Measurements from ENCODE around the gene PPME1. TPM values are rescaled to one million over a fixed set of nuclear protein-coding genes. Genes with fewer than 3 reads are reported as not detected.
A peak's percentile ranks its signal among the peaks of the same experiment; 100 is the strongest.

The PPME1 gene
- total RNA-seq, 1 experiment from 2014 or later: 99.4 TPM

DNA sequence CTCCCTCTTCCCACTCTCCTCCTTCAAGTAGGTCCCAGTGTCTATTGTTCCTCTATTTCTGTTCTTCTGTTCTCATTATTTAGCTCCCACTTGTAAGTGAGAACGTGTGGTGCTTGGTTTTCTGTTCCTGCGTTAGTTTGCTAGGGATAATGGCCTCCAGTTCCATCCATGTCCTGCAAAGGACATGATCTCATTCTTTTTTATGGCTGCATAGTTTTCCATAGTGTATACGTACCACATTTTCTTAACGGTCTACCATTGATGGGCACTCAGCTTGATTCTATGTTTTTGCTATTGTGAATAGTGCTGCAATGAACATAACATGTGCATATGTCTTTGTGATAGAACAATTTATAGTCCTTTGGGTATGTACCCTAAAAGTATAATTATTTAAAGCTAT, 26.5 kb upstream of the PPME1 start:
- Histone ChIP-seq H3K4me3 (ENCODE audit: low read depth in 2 of 2, low read length in 2 of 2) (no peak overlapping the region), H3K27me3 (ENCODE audit: control insufficient read depth, insufficient read depth, low read length) (no peaks in the 10 kb centered on the region), H3K36me3 (ENCODE audit: control insufficient read depth, insufficient read depth, low read length) (no peaks in the 10 kb centered on the region; the same call in 1 of the 2 replicates), H3K4me1 (ENCODE audit: control insufficient read depth, insufficient read depth, low read length) (peaks cover 51% of the 10 kb centered on the region), H3K27ac (ENCODE audit: low read length) (no peak overlapping the region; the same call in 1 of the 2 replicates), H3K9me3 (ENCODE audit: control insufficient read depth, insufficient read depth, low read depth, low read length) (no peaks in the 10 kb centered on the region)
- in situ Hi-C loops (cut with HindIII; ENCODE audit: low pct_unique_long_range_greater_than_20kb, low sequenced_read_pairs) (no loop called here), intact Hi-C loops (cut with micrococcal nuclease; ENCODE audit: unreplicated experiment) (no loop called here)
- ATAC-seq (no peak), DNase-seq (ENCODE audit: low read depth, low spot score) (no peak)
- POLR2A ChIA-PET: no interaction called here
- CTCF ChIA-PET: no interaction called here
- TF ChIP-seq, protein P1, sequence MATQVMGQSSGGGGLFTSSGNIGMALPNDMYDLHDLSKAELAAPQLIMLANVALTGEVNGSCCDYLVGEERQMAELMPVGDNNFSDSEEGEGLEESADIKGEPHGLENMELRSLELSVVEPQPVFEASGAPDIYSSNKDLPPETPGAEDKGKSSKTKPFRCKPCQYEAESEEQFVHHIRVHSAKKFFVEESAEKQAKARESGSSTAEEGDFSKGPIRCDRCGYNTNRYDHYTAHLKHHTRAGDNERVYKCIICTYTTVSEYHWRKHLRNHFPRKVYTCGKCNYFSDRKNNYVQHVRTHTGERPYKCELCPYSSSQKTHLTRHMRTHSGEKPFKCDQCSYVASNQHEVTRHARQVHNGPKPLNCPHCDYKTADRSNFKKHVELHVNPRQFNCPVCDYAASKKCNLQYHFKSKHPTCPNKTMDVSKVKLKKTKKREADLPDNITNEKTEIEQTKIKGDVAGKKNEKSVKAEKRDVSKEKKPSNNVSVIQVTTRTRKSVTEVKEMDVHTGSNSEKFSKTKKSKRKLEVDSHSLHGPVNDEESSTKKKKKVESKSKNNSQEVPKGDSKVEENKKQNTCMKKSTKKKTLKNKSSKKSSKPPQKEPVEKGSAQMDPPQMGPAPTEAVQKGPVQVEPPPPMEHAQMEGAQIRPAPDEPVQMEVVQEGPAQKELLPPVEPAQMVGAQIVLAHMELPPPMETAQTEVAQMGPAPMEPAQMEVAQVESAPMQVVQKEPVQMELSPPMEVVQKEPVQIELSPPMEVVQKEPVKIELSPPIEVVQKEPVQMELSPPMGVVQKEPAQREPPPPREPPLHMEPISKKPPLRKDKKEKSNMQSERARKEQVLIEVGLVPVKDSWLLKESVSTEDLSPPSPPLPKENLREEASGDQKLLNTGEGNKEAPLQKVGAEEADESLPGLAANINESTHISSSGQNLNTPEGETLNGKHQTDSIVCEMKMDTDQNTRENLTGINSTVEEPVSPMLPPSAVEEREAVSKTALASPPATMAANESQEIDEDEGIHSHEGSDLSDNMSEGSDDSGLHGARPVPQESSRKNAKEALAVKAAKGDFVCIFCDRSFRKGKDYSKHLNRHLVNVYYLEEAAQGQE (IDR thresholded peaks at IDR 0.05; ENCODE audit: insufficient read depth in 1 of 2, low read depth in 2 of 2, low read length in 1 of 2): no peak
- TF ChIP-seq TCF7L2 (IDR thresholded peaks at IDR 0.05; ENCODE audit: low read depth, low read length): no peak
- TF ChIP-seq, protein P2, sequence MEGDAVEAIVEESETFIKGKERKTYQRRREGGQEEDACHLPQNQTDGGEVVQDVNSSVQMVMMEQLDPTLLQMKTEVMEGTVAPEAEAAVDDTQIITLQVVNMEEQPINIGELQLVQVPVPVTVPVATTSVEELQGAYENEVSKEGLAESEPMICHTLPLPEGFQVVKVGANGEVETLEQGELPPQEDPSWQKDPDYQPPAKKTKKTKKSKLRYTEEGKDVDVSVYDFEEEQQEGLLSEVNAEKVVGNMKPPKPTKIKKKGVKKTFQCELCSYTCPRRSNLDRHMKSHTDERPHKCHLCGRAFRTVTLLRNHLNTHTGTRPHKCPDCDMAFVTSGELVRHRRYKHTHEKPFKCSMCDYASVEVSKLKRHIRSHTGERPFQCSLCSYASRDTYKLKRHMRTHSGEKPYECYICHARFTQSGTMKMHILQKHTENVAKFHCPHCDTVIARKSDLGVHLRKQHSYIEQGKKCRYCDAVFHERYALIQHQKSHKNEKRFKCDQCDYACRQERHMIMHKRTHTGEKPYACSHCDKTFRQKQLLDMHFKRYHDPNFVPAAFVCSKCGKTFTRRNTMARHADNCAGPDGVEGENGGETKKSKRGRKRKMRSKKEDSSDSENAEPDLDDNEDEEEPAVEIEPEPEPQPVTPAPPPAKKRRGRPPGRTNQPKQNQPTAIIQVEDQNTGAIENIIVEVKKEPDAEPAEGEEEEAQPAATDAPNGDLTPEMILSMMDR (IDR thresholded peaks at IDR 0.05): no peak
- BruUV-seq (replicated peaks): no TSS peak

DNA sequence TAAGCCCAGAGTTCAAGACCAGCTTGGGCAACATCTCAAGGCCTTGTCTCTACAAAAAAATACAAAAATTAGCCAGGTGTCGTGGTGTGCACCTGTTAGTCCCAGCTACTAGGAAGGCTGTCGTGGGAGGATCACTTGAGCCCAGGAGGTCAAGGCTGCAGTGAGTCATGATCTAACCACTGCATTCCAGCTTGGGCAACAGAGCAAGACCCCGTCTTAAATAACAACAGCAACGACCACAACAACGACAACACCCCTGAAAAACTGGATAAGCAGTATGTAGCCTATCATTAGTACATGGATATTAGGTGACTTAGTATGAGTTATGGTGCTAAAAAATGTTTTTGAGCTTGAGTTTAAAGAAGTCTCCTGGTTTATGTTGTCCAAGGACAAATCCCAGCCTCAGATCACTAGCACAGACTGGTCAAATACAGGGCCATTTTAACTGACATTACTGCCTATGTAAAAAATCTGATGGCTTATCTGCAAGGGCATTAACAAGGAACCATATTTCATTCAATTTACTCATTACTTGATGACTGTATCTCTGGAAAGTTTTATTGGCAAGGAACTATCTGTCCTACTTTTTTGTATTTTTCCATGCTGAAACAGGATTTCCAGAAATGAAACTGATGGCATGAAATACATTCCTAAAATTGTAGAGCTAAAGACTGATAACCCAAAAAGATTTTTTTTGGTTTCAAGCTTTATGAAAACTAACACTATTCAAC, 23.7 kb upstream of the PPME1 start:
- POLR2A ChIA-PET: no interaction called here
- H3K9me3 ChIP-seq (ENCODE audit: control insufficient read depth, insufficient read depth, low read depth, low read length): no peaks in the 10 kb centered on the region
- TF ChIP-seq TCF7L2 (IDR thresholded peaks at IDR 0.05; ENCODE audit: low read depth, low read length) (no peak), SIN3A (IDR thresholded peaks at IDR 0.05; ENCODE audit: borderline replicate concordance, insufficient read depth, low read depth, low read length) (no peak), POLR2AphosphoS5 (IDR thresholded peaks at IDR 0.05; ENCODE audit: low read depth, low read length) (no peak)
- TF ChIP-seq, protein P1 (IDR thresholded peaks at IDR 0.05; ENCODE audit: insufficient read depth in 1 of 2, low read depth in 2 of 2, low read length in 1 of 2): no peak
- TF ChIP-seq, protein P2 (IDR thresholded peaks at IDR 0.05): no peak
- no peaks in the 10 kb centered on the region for H3K27me3 ChIP-seq (ENCODE audit: control insufficient read depth, insufficient read depth, low read length)
- in situ Hi-C loops (cut with HindIII; ENCODE audit: low pct_unique_long_range_greater_than_20kb, low sequenced_read_pairs) (no loop called here), intact Hi-C loops (cut with micrococcal nuclease; ENCODE audit: unreplicated experiment) (no loop called here)
- BruUV-seq (replicated peaks): no TSS peak
- peaks cover 25% of the 10 kb centered on the region for H3K4me1 ChIP-seq (ENCODE audit: control insufficient read depth, insufficient read depth, low read length)
- no peak overlapping the region for H3K4me3 ChIP-seq (ENCODE audit: low read depth in 2 of 2, low read length in 2 of 2)
- H3K27ac ChIP-seq (ENCODE audit: low read length): peak overlapping the region; percentile 8; the same call in 1 of the 2 replicates
- CTCF ChIA-PET: no interaction called here
- H3K36me3 ChIP-seq (ENCODE audit: control insufficient read depth, insufficient read depth, low read length): no peaks in the 10 kb centered on the region; the same call in 1 of the 2 replicates
- ATAC-seq (peak; percentile 74), DNase-seq (ENCODE audit: low read depth, low spot score) (no peak)
